SJSA1 (cell line): ENCODE measurements around the gene PLA2G12A. TPM values are rescaled to one million over a fixed set of nuclear protein-coding genes. Genes with fewer than 3 reads are reported as not detected.

Source experiments
- DNase-seq, 2 experiments: peaks; one replicate each; pipeline ENCODE4 v3.0.0-alpha.2; 2015 to 2020; ENCODE audit warnings: low spot score in 2 of 2, low read depth in 1 of 2
- H3K27ac ChIP-seq: fragments of 250-450 bp; sonication (Bioruptor Pico); 2 replicates; pipeline ENCODE4 v1.5.1; 2020; ENCODE audit warnings: mild to moderate bottlenecking, moderate library complexity
- H3K27me3 ChIP-seq: fragments of 250-450 bp; sonication (Bioruptor Pico); replicated peaks from 2 replicates; pipeline ENCODE4 v1.5.1; 2020; ENCODE audit warnings: mild to moderate bottlenecking, moderate library complexity
- H3K36me3 ChIP-seq: fragments of 250-450 bp; sonication (Bioruptor Pico); 2 replicates; pipeline ENCODE4 v1.5.1; 2020; ENCODE audit warnings: mild to moderate bottlenecking
- H3K4me1 ChIP-seq: fragments of 250-450 bp; sonication (Bioruptor Pico); replicated peaks from 2 replicates; pipeline ENCODE4 v1.6.1; 2021; ENCODE audit warnings: mild to moderate bottlenecking
- H3K4me3 ChIP-seq: fragments of 250-450 bp; sonication (Bioruptor Pico); 2 replicates; pipeline ENCODE4 v1.5.1; 2020; ENCODE audit warnings: mild to moderate bottlenecking
- H3K9me3 ChIP-seq: fragments of 250-450 bp; sonication (Bioruptor Pico); replicated peaks from 2 replicates; pipeline ENCODE4 v1.5.1; 2020; ENCODE audit warnings: mild to moderate bottlenecking
- total RNA-seq: library from RNA; depleted of rRNA; stranded (reverse); fragments of >200 nt; shearing (Covaris generic); gene quantifications from 2 replicates; pipeline ENCODE4 v1.2.3, GENCODE V29; 2014

PLA2G12A gene
- total RNA-seq, 1 experiment from 2014 or later, result 15.5 TPM

DNA sequence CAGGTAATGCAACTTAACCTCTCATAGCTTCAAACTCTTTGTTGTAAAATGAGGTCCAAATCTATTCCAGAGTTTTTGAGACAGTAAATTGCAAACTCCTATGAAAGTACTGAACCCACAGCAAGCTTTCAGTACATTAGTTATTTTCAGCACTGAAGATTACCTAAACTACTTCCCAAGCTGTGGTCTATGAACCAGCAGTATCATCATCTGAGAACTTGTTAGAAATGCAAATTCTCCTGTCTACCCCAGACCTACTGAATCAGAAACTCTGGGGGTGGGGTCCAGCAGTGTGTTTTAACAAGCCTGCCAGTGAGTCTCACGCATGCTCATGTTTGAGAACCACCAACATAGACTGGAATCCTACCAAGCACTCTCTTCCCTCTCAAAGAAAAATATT lies 20.9 kb downstream of the PLA2G12A start:
- H3K9me3 ChIP-seq, result no peaks in the 10 kb centered on the region
- H3K36me3 ChIP-seq, result peaks cover 14% of the 10 kb centered on the region
- H3K27ac ChIP-seq, result no peak overlapping the region

GRCh38 chr4:109708435-109708834 lies 21.4 kb downstream of the PLA2G12A start:
- Histone ChIP-seq H3K27me3 (no peaks in the 10 kb centered on the region), H3K27ac (no peak overlapping the region), H3K36me3 (peaks cover 9% of the 10 kb centered on the region), H3K4me3 (no peak overlapping the region), H3K4me1 (peaks cover 5% of the 10 kb centered on the region), H3K9me3 (no peaks in the 10 kb centered on the region)
- DNase-seq, result no peak

More for the DNA sequence above, 20.9 kb downstream of the PLA2G12A start:
- H3K27me3 ChIP-seq, result no peaks in the 10 kb centered on the region
- no peak overlapping the region for H3K4me3 ChIP-seq
- no peak for DNase-seq
- no peaks in the 10 kb centered on the region; the same call in 1 of the 2 replicates for H3K4me1 ChIP-seq

- Histone ChIP-seq H3K27ac (no peak overlapping the region), H3K9me3 (no peaks in the 10 kb centered on the region), H3K36me3 (peaks cover 2% of the 10 kb centered on the region; the same call in 1 of the 2 replicates), H3K27me3 (no peaks in the 10 kb centered on the region), H3K4me3 (peak overlapping the region; percentile 66), H3K4me1 (peaks cover 9% of the 10 kb centered on the region)
- no peak for DNase-seq
These were observed 26.1 kb downstream of the PLA2G12A start for GRCh38 chr4:109703664-109704361.

- H3K4me1 ChIP-seq, result peaks cover 9% of the 10 kb centered on the region
- H3K9me3 ChIP-seq, result no peaks in the 10 kb centered on the region
- peaks cover under 1% of the 10 kb centered on the region; the same call in 1 of the 2 replicates for H3K36me3 ChIP-seq
- DNase-seq, result peak; percentile 74 to 80
- H3K27ac ChIP-seq, result peak within 1 kb of the TSS; percentile 50
- peak within 1 kb of the TSS; percentile 66 for H3K4me3 ChIP-seq
- H3K27me3 ChIP-seq, result no peaks in the 10 kb centered on the region
These were observed 26.8 kb downstream of the PLA2G12A start, which contains the start of gene CASP6 for GRCh38 chr4:109702950-109703663. CASP6 (minus strand) TSS chr4:109703445; CDS start chr4:109703395, 50 bp downstream.

- H3K9me3 ChIP-seq, result no peaks in the 10 kb centered on the region
- H3K27ac ChIP-seq, result no peak overlapping the region
- peak overlapping the region; percentile 66 for H3K4me3 ChIP-seq
- H3K27me3 ChIP-seq, result no peaks in the 10 kb centered on the region
- DNase-seq, result no peak
- H3K36me3 ChIP-seq, result peaks cover 7% of the 10 kb centered on the region
- H3K4me1 ChIP-seq, result peaks cover 9% of the 10 kb centered on the region
These were observed 28.1 kb downstream of the PLA2G12A start for GRCh38 chr4:109701566-109702410.

DNA sequence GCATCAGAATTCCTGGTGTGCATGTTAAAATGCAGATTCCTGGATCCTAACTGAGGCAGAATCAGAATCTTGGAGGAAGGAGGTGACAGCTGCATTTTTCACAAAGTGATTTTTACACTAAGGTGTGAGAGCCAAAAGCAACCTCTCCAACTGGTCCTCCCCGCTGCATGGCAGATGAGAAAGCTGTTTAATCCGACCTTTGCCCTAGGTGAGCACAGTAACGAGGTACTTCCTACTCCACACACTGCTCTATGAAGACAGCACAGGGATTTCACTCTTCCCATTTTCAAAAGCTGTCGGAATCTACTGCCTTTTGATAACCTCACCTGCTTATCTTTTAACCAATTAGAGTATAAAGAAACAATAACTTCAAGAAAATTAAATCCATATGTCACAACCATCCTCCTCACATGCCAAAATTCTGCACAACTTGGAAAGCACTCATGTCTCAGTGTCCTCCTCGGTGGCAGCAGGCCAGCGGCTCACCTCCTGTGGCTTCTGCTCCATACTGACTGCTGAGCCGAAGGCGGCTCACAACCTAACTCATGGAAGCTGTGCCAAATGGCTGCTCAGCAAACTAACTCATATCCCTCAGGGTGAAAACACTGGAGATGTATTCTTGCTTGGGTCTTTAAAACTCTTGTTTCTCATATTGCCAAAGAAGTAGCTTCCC lies 30.2 kb downstream of the PLA2G12A start:
- H3K27ac ChIP-seq, result no peak overlapping the region
- no peaks in the 10 kb centered on the region for H3K9me3 ChIP-seq
- DNase-seq, result no peak
- H3K4me3 ChIP-seq, result no peak overlapping the region
- peaks cover 9% of the 10 kb centered on the region for H3K4me1 ChIP-seq
- H3K36me3 ChIP-seq, result peaks cover 7% of the 10 kb centered on the region
- no peaks in the 10 kb centered on the region for H3K27me3 ChIP-seq

- Histone ChIP-seq H3K27me3 (no peaks in the 10 kb centered on the region), H3K4me3 (no peak overlapping the region), H3K4me1 (peaks cover 6% of the 10 kb centered on the region), H3K9me3 (no peaks in the 10 kb centered on the region), H3K27ac (no peak overlapping the region), H3K36me3 (peaks cover 15% of the 10 kb centered on the region)
- no peak for DNase-seq
These were observed 31.2 kb downstream of the PLA2G12A start for GRCh38 chr4:109698656-109699055.

DNA sequence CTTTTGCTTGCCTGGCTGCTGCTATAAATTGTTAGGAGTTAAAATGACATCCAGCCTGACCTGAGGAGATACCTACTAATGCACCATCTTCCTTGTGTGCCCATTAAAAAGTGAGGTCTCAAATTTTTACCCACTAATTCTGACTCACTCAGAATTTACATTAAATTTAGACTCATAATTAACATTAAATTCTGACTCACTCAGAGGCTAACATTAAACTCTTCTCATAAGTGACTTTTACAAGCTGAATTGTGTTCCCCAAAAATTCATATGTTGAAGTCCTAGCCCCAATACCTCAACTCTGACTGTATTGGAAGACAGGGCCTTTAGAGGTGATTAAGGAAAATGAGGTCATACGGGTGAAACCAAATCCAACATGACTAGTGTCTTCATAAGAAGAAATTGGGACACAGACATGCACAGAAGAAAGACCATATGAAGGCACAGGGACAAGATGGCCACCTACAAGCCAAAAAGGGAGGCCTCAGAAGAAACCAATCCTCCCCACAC lies 38.4 kb downstream of the PLA2G12A start:
- Histone ChIP-seq H3K4me1 (no peaks in the 10 kb centered on the region), H3K27me3 (no peaks in the 10 kb centered on the region), H3K27ac (no peak overlapping the region), H3K36me3 (peaks cover 47% of the 10 kb centered on the region), H3K9me3 (no peaks in the 10 kb centered on the region), H3K4me3 (no peak overlapping the region)
- DNase-seq, result no peak

GRCh38 chr4:109690690-109691410 lies 39.0 kb downstream of the PLA2G12A start:
- Histone ChIP-seq H3K27ac (no peak overlapping the region), H3K9me3 (no peaks in the 10 kb centered on the region), H3K36me3 (peaks cover 48% of the 10 kb centered on the region), H3K4me3 (no peak overlapping the region), H3K4me1 (no peaks in the 10 kb centered on the region), H3K27me3 (no peaks in the 10 kb centered on the region)
- DNase-seq, result no peak

GRCh38 chr4:109684727-109685126 lies 45.1 kb downstream of the PLA2G12A start:
- H3K4me3 ChIP-seq, result no peak overlapping the region
- H3K27me3 ChIP-seq, result no peaks in the 10 kb centered on the region
- H3K9me3 ChIP-seq, result no peaks in the 10 kb centered on the region
- DNase-seq, result no peak
- peaks cover 15% of the 10 kb centered on the region for H3K36me3 ChIP-seq
- no peak overlapping the region for H3K27ac ChIP-seq
- H3K4me1 ChIP-seq, result no peaks in the 10 kb centered on the region

DNA sequence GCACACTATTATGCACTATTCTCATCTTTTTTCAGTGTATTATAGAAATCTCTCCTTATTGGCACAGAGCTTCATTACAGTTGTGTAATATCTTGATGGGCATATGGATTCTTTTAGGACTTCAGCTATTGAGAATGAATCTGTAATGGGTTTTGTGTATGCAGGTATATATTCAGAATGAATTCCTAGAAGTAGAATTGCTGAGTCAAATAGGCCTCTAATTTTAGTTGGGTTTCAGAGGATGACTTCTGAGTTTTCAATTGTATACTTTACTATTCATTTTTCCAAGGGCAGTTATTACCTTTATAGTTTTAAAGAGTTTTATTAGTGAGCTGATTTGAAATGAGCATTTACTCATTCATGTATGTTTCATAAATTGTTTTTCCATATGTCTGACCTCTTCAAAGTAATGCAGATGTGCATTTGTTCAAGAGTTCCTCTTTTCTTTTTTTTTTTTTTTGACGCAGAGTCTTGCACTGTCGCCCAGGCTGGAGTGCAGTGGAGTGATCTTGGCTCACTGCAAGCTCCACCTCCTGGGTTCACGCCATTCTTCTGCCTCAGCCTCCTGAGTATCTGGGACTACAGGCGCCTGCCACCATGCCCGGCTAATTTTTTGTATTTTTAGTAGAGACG lies 46.1 kb downstream of the PLA2G12A start:
- Histone ChIP-seq H3K36me3 (peaks cover 6% of the 10 kb centered on the region), H3K27ac (no peak overlapping the region), H3K4me1 (no peaks in the 10 kb centered on the region), H3K27me3 (no peaks in the 10 kb centered on the region), H3K4me3 (no peak overlapping the region), H3K9me3 (no peaks in the 10 kb centered on the region)
- DNase-seq, result no peak

- Histone ChIP-seq H3K4me1 (no peaks in the 10 kb centered on the region), H3K27me3 (no peaks in the 10 kb centered on the region), H3K36me3 (peaks cover 6% of the 10 kb centered on the region), H3K9me3 (no peaks in the 10 kb centered on the region), H3K27ac (no peak overlapping the region), H3K4me3 (no peak overlapping the region)
- DNase-seq, result no peak
These were observed 47.0 kb downstream of the PLA2G12A start for GRCh38 chr4:109682875-109683274.
